ENCODE data around the gene PXMP2. TPM values are rescaled to one million over a fixed set of nuclear protein-coding genes. Genes with fewer than 3 reads are reported as not detected.

Gene PXMP2
- total and polyA plus RNA-seq, 2 of the 8 experiments (the other 6 are each of a cell fraction or from before 2014, with no cell fraction given), result 13.8 to 15.1 TPM

DNA sequence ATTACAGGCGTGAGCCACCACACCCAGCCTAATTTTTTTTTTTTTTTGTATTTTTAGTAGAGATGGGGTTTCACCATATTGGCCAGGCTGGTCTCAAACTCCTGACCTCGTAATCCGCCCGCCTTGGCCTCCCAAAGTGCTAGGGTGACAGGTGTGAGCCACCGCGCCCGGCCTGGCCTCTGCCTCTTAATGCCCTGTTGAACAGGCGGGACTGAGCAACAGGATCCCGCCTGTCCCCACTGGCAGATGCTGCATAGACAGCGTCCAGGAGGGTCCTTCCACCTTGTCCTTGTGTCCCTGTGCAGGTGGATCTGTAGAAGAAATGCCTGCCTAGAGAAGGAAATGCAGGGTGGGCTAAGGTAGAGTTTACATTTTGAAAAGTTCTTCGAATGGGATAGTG, 29.0 kb downstream of the PXMP2 start:
- no peak overlapping the region for H2BK20ac ChIP-seq (ENCODE audit: low read length)
- H3K4me2 ChIP-seq (ENCODE audit: insufficient read depth in 1 of 2, low read depth in 2 of 2, low read length in 2 of 2), result no peak overlapping the region
- H2BK15ac ChIP-seq (ENCODE audit: low read length), result no peak overlapping the region
- H4K91ac ChIP-seq (replicated peaks; ENCODE audit: insufficient read length, low read length), result no peak overlapping the region
- no peak overlapping the region for H3K14ac ChIP-seq (ENCODE audit: insufficient read length)
- H3K23ac ChIP-seq (ENCODE audit: insufficient read length), result no peak overlapping the region
- no peak overlapping the region for H4K8ac ChIP-seq (ENCODE audit: extremely low read depth, insufficient read depth, low read length)
- H3K36me3 ChIP-seq (ENCODE audit: control insufficient read depth in 2 of 4, insufficient read depth in 4 of 4, low read length in 3 of 4), result peaks cover 18 to 45% (median 37%) of the 10 kb centered on the region in 4 experiments
- no peaks in the 10 kb centered on the region for H3K4me1 ChIP-seq (replicated peaks in 1 of 4; ENCODE audit: control insufficient read depth in 3 of 4, insufficient read depth in 4 of 4, low read length in 3 of 4)
- H3K18ac ChIP-seq (ENCODE audit: extremely low read depth, low read length), result no peak overlapping the region
- H3K79me1 ChIP-seq (ENCODE audit: low read depth, low read length), result peaks cover 9% of the 10 kb centered on the region
- H2BK120ac ChIP-seq (replicated peaks; ENCODE audit: low read depth, low read length), result no peak overlapping the region
- 87% methylated on average over 8 of the region's 11 CpGs; no CpG with 5 or more reads in 1 of the 2 experiments for WGBS, 2 experiments (ENCODE audit: extremely low coverage in 1 of 2, insufficient coverage in 1 of 2, insufficient read length in 1 of 2, insufficient replicate concordance in 2 of 2, low coverage in 1 of 2, low lambda C conversion rate in 2 of 2, missing lambda C conversion rate in 1 of 2)
- H4K20me1 ChIP-seq (replicated peaks in 1 of 2; ENCODE audit: control insufficient read depth in 1 of 2, insufficient read depth in 2 of 2, low read length in 2 of 2), result peaks cover 7 to 23% of the 10 kb centered on the region in 2 experiments
- ChIA-PET CTCF (ENCODE audit: partially characterized antibody) (no interaction called here), POLR2A (ENCODE audit: partially characterized antibody) (interaction anchor here (0.8 to 3.2 kb wide), 6 partner anchors 12 to 34 kb away, joined by 3 to 17 read pairs (median 4); no protein-coding TSS in a partner anchor)
- no peak overlapping the region for H3K4me3 ChIP-seq (ENCODE audit: extremely low read depth in 1 of 4, insufficient read depth in 2 of 4, low read depth in 3 of 4, low read length in 4 of 4)
- H2BK5ac ChIP-seq (ENCODE audit: low read depth, low read length), result no peak overlapping the region
- no peak overlapping the region for H2BK12ac ChIP-seq (ENCODE audit: low read depth, low read length)
- no peak overlapping the region for H3K56ac ChIP-seq (replicated peaks; ENCODE audit: insufficient read length, low read depth, low read length)
- DNase-seq (ENCODE audit: low read depth in 1 of 2, low spot score in 2 of 2) (no peak), FAIRE-seq (no peak)
- no peak overlapping the region for H2AK5ac ChIP-seq (ENCODE audit: low read depth, low read length)
- H3K9ac ChIP-seq (replicated peaks in 1 of 4; ENCODE audit: extremely low read depth in 1 of 4, low read depth in 3 of 4, low read length in 3 of 4), result no peak overlapping the region
- no peaks in the 10 kb centered on the region for H3K9me3 ChIP-seq (ENCODE audit: insufficient read depth in 2 of 2, low read depth in 1 of 2, low read length in 1 of 2)
- H2AFZ ChIP-seq (ENCODE audit: low read length), result no peak overlapping the region
- H4K5ac ChIP-seq (ENCODE audit: insufficient read length, low read depth, low read length), result no peak overlapping the region
- no peak overlapping the region for H3K27ac ChIP-seq (ENCODE audit: low read depth, low read length)
- no peaks in the 10 kb centered on the region; a peak in 1 of 7 replicates for H3K27me3 ChIP-seq (replicated peaks in 1 of 4; ENCODE audit: control insufficient read depth in 3 of 4, extremely low read depth in 1 of 4, insufficient read depth in 3 of 4, low read length in 3 of 4)
- H3K23me2 ChIP-seq (ENCODE audit: low read depth, low read length), result no peaks in the 10 kb centered on the region
- no peak overlapping the region for H3K4ac ChIP-seq (replicated peaks; ENCODE audit: insufficient read length, low read depth, low read length)
- peaks cover 4 to 31% of the 10 kb centered on the region in 2 experiments for H3K79me2 ChIP-seq (ENCODE audit: control insufficient read depth in 1 of 2, insufficient read depth in 2 of 2, low read length in 2 of 2)
- TF ChIP-seq SIRT6 (IDR thresholded peaks at IDR 0.05; ENCODE audit: low read length) (no peak), YY1 (IDR thresholded peaks at IDR 0.05; ENCODE audit: low read depth, low read length) (no peak), HDAC6 (IDR thresholded peaks at IDR 0.05; ENCODE audit: low read depth, low read length) (no peak), GTF2F1 (IDR thresholded peaks at IDR 0.05; ENCODE audit: borderline replicate concordance, low read depth, low read length) (no peak), JUN (IDR thresholded peaks at IDR 0.05; ENCODE audit: low read depth, low read length) (no peak), SIX5 (IDR thresholded peaks at IDR 0.05; ENCODE audit: low read depth, low read length) (no peak), TAF7 (optimal IDR thresholded peaks at IDR 0.05; ENCODE audit: borderline replicate concordance, low read depth, low read length) (no peak), RNF2 (IDR thresholded peaks at IDR 0.05; ENCODE audit: borderline replicate concordance, low read depth, low read length, missing control alignments, poor library complexity, severe bottlenecking) (no peak), KDM5A (IDR thresholded peaks at IDR 0.05; ENCODE audit: low read length) (no peak), CHD2 (IDR thresholded peaks at IDR 0.05; ENCODE audit: low read length) (no peak), CEBPB (IDR thresholded peaks at IDR 0.05; ENCODE audit: low read depth, low read length) (no peak), POLR2AphosphoS5 (IDR thresholded peaks at IDR 0.05; ENCODE audit: low read depth, low read length) (no peak), CHD1 (IDR thresholded peaks at IDR 0.05; ENCODE audit: low read depth, low read length) (no peak), EP300 (IDR thresholded peaks at IDR 0.05; ENCODE audit: borderline replicate concordance in 1 of 2, low read depth in 2 of 2, low read length in 2 of 2) (no peak), TCF12 (IDR thresholded peaks at IDR 0.05; ENCODE audit: low read depth, low read length) (no peak), CREB1 (IDR thresholded peaks at IDR 0.05) (no peak)
